Aorta (tissue), 5 donors: Measurements from ENCODE around the gene MRRF. TPM values are rescaled to one million over a fixed set of nuclear protein-coding genes. Genes with fewer than 3 reads are reported as not detected.

Experiments
- ATAC-seq: fragments of 200-7000 bp; cut with Tn5 transposase; one replicate; pipeline ENCODE4 v1.9.1; 2022; ENCODE audit warnings: moderate library complexity; ENCODE audit not compliant: low FRiP score
- DNase-seq, 2 donors: peaks; one replicate each; pipeline ENCODE4 v3.0.0-alpha.2; 2020
- H3K27ac ChIP-seq, 2 donors: one replicate each; pipeline ENCODE4 v1.5.1; 2013; ENCODE audit warnings: low read length in 2 of 2, mild to moderate bottlenecking in 2 of 2, moderate library complexity in 2 of 2, control low read depth in 1 of 2, inconsistent platforms in 1 of 2, low read depth in 1 of 2
- H3K27me3 ChIP-seq, 2 donors: one replicate each; pipeline ENCODE4 v1.6.1; 2013; ENCODE audit warnings: control low read depth in 1 of 2, low read length in 1 of 2, mild to moderate bottlenecking in 1 of 2, moderate library complexity in 1 of 2; ENCODE audit not compliant: insufficient read depth in 2 of 2, control insufficient read depth in 1 of 2
- H3K36me3 ChIP-seq, 2 donors: one replicate each; pipeline ENCODE4 v1.6.1; 2013; ENCODE audit warnings: control low read depth in 1 of 2, low read length in 1 of 2, mild to moderate bottlenecking in 1 of 2; ENCODE audit not compliant: insufficient read depth in 2 of 2, control insufficient read depth in 1 of 2
- H3K4me1 ChIP-seq, 2 donors: one replicate each; pipeline ENCODE4 v1.6.1; 2013; ENCODE audit warnings: low read length in 2 of 2, control low read depth in 1 of 2, mild to moderate bottlenecking in 1 of 2, moderate library complexity in 1 of 2; ENCODE audit not compliant: insufficient read depth in 2 of 2, control insufficient read depth in 1 of 2
- H3K4me3 ChIP-seq, 2 donors: one replicate each; pipeline ENCODE4 v1.5.1; 2013; ENCODE audit warnings: low read length in 2 of 2, control low read depth in 1 of 2, mild to moderate bottlenecking in 1 of 2
- H3K9me3 ChIP-seq: one replicate; pipeline ENCODE4 v1.6.1; 2013; ENCODE audit warnings: mild to moderate bottlenecking, low read length; ENCODE audit not compliant: control insufficient read depth
- WGBS, 2 donors: extraction: QIAGEN DNeasy Blood & Tissue Kit; methylation state at CpG; one replicate each; pipeline ENCODE4 v1.1.7; 2013; 5-methylcytosine and 5-hydroxymethylcytosine counted together
- intact Hi-C, 2 donors: fragments of 100-400 bp; cut with DNase I; formaldehyde crosslinking; loops; one replicate each; pipeline versions ENCODE4 v1.14.2 to v1.15.0; 2022
- polyA plus RNA-seq, 2 donors: library from polyadenylated mRNA; stranded (reverse); fragments of 200-250 nt; gene quantifications; one replicate each; pipeline ENCODE4 v1.2.3, GENCODE V29; 2013
- total RNA-seq, 2 donors: library from RNA; stranded (reverse); fragmentation: NEBNext Ultra II Directional; extraction: Animal tissue kit (Norgen Biotek cat#: 25700); gene quantifications; one replicate each; pipeline ENCODE4 v1.2.1, GENCODE V29; 2021
- donor health status: healthy with polysubstance abuse.
- donor health status: Bipolar disorder and iron deficiency.
- donor health status: DM: no; HTN: no; CAD: no.
- donor health status: DM: no; HTN: no; CAD: no.
- donor health status: DM: yes; HTN: yes; CAD: no.

Gene MRRF
- total and polyA plus RNA-seq, 4 donors: 18.7 to 28.7 (median 20.5) TPM

DNA sequence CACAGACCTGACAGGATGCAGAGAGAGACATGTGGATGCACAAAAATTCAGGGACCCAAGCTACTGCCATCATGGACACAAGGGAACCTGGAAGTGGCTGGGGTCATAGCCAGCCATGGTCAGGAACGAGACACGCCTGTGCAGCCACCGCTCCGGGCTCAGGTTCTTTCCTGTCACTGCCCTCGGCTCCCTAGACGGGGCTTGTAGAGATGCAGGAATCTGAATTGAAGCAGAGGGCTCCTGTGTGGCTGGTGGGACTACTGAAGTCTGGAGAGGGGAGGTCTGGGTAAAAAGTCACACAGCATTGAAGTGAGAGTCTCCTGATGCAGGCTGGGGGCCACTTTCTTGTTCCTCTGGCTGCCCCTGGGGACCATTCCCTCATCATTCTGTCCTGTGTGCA, 73.9 kb downstream of the MRRF start:
- ATAC-seq (no peak), DNase-seq (no peak)
- intact Hi-C loops: no loop called here

DNA sequence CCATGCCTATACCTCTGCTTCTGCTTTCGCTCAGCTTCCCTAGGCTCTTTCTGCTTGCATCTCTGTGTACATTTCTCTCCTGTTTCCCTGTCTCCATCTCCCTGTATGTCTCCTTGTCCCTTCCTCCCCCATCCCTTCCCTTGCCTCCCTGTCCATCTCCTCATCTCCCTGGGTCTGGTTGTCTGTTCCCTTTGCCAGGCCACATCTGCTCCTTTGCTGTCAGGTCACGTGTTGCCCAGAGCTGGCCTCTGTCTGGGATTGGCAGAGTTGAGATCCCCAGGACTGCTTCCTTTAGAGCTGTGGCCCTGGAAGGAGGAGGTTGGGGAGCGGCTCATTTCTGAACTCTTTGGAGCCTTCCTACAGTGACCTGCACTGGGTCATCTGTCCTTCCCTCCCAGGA, 74.3 kb downstream of the MRRF start:
- H3K27me3 ChIP-seq: no peaks in the 10 kb centered on the region
- ATAC-seq: no peak
- no peaks in the 10 kb centered on the region for H3K4me1 ChIP-seq
- H3K4me3 ChIP-seq: no peak overlapping the region
- WGBS, 2 donors: 67 to 70% methylated on average over 3 of the region's 3 CpGs
- intact Hi-C loops: no loop called here
- DNase-seq: no peak
- H3K9me3 ChIP-seq: no peaks in the 10 kb centered on the region
- H3K27ac ChIP-seq: no peak overlapping the region
- H3K36me3 ChIP-seq: no peaks in the 10 kb centered on the region

More for the DNA sequence above, 73.9 kb downstream of the MRRF start:
- no peak overlapping the region for H3K4me3 ChIP-seq
- no peak overlapping the region for H3K27ac ChIP-seq
- no peaks in the 10 kb centered on the region for H3K36me3 ChIP-seq
- no peaks in the 10 kb centered on the region for H3K27me3 ChIP-seq
- no peaks in the 10 kb centered on the region for H3K4me1 ChIP-seq
- 85 to 86% methylated on average over 6 of the region's 6 CpGs for WGBS, 2 donors
- H3K9me3 ChIP-seq: no peaks in the 10 kb centered on the region

DNA sequence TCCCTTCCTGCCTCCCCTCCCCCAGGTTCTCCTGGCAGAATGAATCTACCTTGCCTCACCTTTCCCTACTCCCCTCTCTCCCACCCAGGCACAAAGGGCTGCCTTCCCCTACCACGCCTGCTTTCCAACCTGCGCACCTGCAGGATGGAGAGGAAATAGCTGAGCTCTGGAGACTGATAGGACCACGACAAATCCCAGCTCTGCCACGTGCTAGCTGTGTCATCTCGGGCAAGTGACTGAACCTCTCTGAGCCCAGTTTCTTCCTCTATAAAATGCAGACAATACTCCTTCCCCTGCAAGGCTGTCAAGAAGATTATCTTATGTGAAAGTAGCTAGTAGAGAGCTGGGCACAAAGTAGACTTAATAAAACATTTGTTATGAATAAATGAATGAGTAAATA, 74.9 kb downstream of the MRRF start:
- 76 to 79% methylated on average over 5 of the region's 5 CpGs for WGBS, 2 donors
- H3K36me3 ChIP-seq: no peaks in the 10 kb centered on the region
- no peaks in the 10 kb centered on the region for H3K27me3 ChIP-seq
- H3K4me1 ChIP-seq: no peaks in the 10 kb centered on the region
- ATAC-seq (no peak), DNase-seq (no peak)
- H3K9me3 ChIP-seq: no peaks in the 10 kb centered on the region
- intact Hi-C loops: no loop called here
- H3K27ac ChIP-seq: no peak overlapping the region
- H3K4me3 ChIP-seq: no peak overlapping the region

DNA sequence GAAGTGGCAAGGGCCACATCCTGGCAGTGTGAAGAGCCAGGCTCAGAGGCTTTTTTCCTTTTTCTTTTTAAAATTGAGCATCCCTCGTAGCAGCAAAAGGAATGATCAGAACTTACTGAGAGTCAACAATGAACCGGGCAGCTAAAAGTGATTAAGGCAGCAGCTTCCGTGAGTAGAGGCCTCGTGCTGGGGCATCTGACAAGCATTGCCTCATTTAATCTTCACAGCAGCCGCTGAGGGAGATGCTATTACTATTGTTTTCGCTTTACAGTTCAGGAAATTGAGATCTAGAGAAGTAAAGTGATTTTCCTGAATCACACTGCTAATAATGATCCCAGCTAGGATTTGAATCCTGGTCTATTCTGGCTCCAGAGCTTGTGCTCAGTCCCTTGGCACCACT, 75.5 kb downstream of the MRRF start:
- H3K27ac ChIP-seq: no peak overlapping the region
- intact Hi-C loops: loop anchor here in 1 of 2 donors (10.0 kb wide), 1 partner anchor 115 kb away; no protein-coding TSS in a partner anchor
- ATAC-seq: no peak

DNA sequence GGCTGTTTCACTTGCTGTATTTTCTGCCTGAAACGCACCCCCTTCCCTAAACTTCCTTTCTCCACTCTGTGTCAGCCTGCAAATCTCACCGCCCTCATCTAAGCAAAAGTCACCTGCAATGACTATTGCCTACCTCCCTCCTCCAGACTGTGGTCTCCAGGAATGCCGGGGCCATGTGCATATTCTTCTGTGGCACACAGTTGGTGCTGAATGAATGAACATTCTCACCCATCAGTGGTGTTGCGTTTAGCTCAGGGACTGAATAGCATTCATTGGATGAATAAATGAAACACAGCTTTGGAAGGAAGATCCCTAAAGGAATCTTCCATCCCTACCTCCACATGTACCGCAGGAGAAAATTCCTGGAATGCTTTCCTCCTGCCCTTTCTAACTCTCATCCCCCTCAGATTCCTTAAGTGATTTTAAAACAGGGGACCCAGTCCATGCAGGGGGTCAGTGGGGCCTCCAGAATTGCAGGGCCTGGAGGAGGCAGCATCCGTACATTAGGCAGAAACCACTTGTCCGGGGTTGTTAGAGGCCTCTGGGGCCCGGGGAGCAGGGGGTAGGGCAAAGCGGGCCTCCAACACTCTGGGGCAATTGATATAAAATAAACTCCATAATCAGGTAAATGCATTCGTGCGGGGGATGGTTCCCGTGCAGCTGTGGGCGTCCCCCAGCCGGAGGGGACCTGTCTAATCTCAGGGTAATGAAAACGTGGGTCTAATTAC, 77.8 kb downstream of the MRRF start:
- Histone ChIP-seq H3K27ac (no peak overlapping the region), H3K4me1 (no peaks in the 10 kb centered on the region), H3K9me3 (no peaks in the 10 kb centered on the region), H3K4me3 (no peak overlapping the region), H3K27me3 (no peaks in the 10 kb centered on the region), H3K36me3 (no peaks in the 10 kb centered on the region)
- 84 to 88% methylated on average over 15 of the region's 15 CpGs for WGBS, 2 donors
- intact Hi-C loops: loop anchor here in 1 of 2 donors (10.0 kb wide), 1 partner anchor 112 kb away; no protein-coding TSS in a partner anchor
- ATAC-seq: no peak
- DNase-seq: no peak

More for the DNA sequence above, 75.5 kb downstream of the MRRF start:
- 73 to 79% methylated on average over 6 of the region's 6 CpGs for WGBS, 2 donors
- DNase-seq: no peak
- no peaks in the 10 kb centered on the region for H3K36me3 ChIP-seq
- no peaks in the 10 kb centered on the region for H3K27me3 ChIP-seq
- H3K4me1 ChIP-seq: no peaks in the 10 kb centered on the region
- H3K9me3 ChIP-seq: no peaks in the 10 kb centered on the region
- no peak overlapping the region for H3K4me3 ChIP-seq

DNA sequence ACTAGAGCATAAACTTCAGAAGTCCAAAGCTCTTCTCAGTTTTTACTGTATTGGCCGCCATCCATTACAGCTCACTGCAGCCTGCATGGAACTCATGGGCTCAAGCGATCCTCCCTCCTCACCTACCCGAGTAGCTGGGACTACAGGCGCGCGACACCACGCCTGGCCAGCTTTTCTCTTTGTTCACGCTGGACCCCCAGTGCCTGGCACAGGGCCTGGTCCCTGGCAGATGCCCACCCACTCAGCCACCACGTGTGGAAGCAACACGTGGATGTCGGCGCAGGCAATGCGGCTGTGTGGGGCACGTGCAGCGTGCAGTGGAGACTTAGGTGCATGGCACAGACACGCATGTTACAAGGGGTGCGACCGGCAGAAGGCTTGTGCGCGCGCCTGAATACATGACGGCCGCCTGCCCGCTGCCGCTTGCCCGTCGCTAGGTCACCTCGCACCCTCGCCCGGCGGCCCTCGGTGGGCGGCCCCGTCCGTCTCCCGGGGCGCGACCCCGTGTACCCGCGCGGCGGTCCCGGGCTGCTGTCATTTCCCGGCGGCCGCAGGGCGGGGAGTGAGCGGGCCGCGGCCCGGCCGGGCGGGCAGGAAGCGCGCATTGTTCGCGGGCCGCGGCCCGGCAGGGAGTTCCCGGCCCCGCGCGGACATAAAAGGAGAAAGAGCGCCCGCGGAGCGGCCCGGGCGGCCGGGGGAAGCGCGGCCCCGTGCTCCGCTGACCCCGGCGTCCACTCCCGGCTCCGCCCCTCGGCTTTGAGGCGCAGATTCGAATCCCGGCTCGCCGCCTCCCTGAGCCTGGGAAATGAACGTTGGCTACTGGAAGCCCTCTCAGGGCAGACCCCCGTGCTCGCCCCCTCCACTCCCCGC, 82.0 kb downstream of the MRRF start:
- peak overlapping the region; percentile 35 to 77 for H3K4me3 ChIP-seq
- intact Hi-C loops: loop anchor here in 1 of 2 donors (10.0 kb wide), 1 partner anchor 108 kb away; no protein-coding TSS in a partner anchor
- H3K9me3 ChIP-seq: no peaks in the 10 kb centered on the region
- DNase-seq: peak; percentile 69 to 86
- H3K36me3 ChIP-seq: no peaks in the 10 kb centered on the region
- no peak overlapping the region for H3K27ac ChIP-seq
- peak; percentile 74 for ATAC-seq
- 5 to 7% methylated on average over 49 to 90 of the region's 90 CpGs for WGBS, 2 donors
- no peaks in the 10 kb centered on the region for H3K27me3 ChIP-seq
- no peaks in the 10 kb centered on the region for H3K4me1 ChIP-seq

DNA sequence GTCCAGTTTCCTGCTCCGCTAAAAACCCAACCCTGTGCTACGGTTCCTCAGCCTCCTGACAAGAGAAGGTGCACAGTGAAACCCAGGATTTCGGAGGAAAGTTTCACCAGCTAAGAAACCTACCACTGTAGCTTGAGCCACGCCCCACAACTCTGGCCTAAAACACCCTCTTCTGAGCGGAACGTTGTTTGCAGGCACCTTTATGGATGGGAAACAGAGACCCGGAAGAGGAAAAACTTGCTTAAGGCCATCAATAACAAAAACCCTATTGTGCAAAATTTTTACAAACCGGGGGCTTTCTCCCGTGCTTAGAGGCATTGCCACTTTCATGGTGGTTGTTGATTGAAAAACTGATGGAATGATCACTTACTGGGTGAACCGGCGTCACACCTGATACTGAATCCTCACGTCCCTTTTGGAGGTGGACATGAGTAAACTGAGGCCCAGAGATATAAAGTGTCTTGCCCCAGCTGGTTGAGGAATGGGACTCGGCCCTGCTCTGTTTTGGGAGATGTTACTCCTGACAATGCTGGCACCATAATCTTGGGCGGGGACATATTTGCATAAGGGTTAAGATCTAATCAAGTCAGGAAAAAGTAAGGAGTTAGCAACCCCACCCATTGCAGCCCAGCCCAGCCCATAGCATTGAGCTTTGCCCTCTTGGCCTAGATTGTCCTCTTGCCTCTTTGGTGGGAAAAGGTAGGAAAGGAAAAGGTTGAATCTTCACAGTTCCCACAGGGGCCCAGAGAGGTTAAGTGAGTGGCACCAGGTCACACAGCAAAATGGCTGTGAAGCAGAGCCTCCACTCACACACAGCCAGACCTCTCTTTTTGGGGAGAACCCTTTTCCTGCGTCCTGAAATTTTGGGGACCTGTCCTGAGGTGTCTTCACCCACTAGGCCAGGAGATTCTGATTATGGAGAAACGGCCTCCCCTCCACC, 82.9 kb downstream of the MRRF start:
- no peaks in the 10 kb centered on the region for H3K27me3 ChIP-seq
- no peak overlapping the region for H3K27ac ChIP-seq
- H3K4me3 ChIP-seq: peak overlapping the region; percentile 35 to 77
- ATAC-seq (no peak), DNase-seq (no peak)
- intact Hi-C loops: loop anchor here in 1 of 2 donors (10.0 kb wide), 1 partner anchor 107 kb away; no protein-coding TSS in a partner anchor
- 42 to 43% methylated on average over 16 of the region's 16 CpGs for WGBS, 2 donors
- no peaks in the 10 kb centered on the region for H3K4me1 ChIP-seq
- no peaks in the 10 kb centered on the region for H3K36me3 ChIP-seq
- H3K9me3 ChIP-seq: no peaks in the 10 kb centered on the region

DNA sequence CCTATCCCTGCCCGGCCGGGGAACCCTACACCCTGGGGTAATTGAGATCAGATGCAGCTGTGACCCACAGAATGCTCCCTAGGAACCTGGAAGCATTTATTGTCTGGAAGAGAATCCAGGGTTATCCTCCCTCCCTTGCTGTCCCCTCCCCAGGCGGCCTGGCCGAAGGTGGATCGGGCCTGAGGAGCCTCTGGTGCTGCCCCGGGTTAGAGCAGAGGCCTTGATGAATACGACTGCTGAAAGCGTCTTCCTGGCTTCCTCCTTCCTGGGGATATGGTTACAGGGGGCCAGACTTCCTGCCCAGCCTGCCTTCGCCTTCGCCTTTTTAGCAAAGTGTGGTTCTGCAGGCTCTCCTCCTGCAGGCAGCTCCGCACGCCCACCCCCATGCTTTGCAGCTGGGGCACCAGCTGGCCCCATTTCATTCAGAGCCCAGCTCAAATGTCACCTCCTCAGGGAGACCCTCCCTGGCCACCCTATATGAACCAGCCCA, 83.7 kb downstream of the MRRF start:
- intact Hi-C loops: loop anchor here in 1 of 2 donors (10.0 kb wide), 1 partner anchor 106 kb away; no protein-coding TSS in a partner anchor
- DNase-seq (peak in 1 of 2 donors; percentile 55), ATAC-seq (no peak)

More for the DNA sequence above, 83.7 kb downstream of the MRRF start:
- Histone ChIP-seq H3K4me1 (no peaks in the 10 kb centered on the region), H3K36me3 (no peaks in the 10 kb centered on the region), H3K27ac (no peak overlapping the region), H3K27me3 (no peaks in the 10 kb centered on the region), H3K9me3 (no peaks in the 10 kb centered on the region), H3K4me3 (no peak overlapping the region)
- WGBS, 2 donors: 83 to 86% methylated on average over 12 of the region's 12 CpGs
